NT2/D1 (cell line): ENCODE results near the gene ASAP2.

Experiments
- SUZ12 ChIP-seq: IDR thresholded peaks from 2 replicates; pipeline ENCODE4 v1.6.1; 2011; ENCODE audit not compliant: insufficient read length, insufficient read depth; ENCODE audit errors: extremely low read depth
- YY1 ChIP-seq: IDR thresholded peaks from 2 replicates; pipeline ENCODE4 v1.6.1; 2011; ENCODE audit not compliant: insufficient read length, insufficient read depth
- ZNF274 ChIP-seq: IDR thresholded peaks from 2 replicates; pipeline ENCODE4 v1.6.1; 2011; ENCODE audit warnings: mild to moderate bottlenecking, low read depth, low read length

DNA sequence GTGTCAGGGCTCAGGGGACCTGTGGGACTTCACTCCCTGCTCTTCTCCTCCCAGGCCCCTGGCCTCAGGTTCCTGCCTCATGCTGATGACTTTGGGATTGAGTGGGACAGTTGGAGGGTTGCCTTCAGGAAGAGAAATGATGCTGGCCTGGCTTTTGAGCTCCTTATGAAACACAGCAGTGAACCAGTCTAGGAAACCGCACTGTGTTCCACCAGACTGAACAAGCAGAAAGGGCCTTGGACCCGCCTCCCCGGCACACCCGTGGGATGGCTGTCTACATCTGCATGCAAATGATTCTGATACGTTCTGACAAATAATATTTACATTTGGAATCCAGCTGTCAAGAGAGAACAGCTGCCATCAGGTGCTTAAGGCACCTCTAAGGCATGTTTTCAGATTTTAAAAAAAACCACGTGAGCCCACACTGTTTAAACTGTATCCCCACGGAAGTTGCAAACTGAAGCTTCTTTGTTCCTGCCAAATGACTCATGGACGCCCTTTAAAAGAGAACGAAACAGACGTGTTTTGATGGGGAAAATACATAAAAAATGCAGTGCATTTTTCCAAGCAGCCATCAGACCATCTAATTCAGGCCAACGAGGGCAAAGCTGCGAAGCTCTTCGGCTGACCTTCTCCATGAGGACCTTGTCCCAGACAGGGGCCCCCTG lies 27.6 kb upstream of the ASAP2 start:
- TF ChIP-seq ZNF274, result no peak
- TF ChIP-seq SUZ12, result no peak
- TF ChIP-seq YY1, result no peak
